ENCODE results near the gene ABCA10.

- TF ChIP-seq CTCF (IDR thresholded peaks at IDR 0.05) (no peak), POLR2A (IDR thresholded peaks at IDR 0.05) (no peak)
These were observed 40.6 kb downstream of the ABCA10 start for GRCh38 chr17:69188064-69188463.

Measured in right lobe of liver (tissue), 4 donors.